GM19240 (cell line): ENCODE results near the gene BBS9.
"Not testable (repeated sequence)": the region's sequence is repeated elsewhere in the genome, so short reads cannot be mapped to it uniquely, and the experiment has no call there.

ENCODE experiments used
- DNase-seq: peaks from one replicate; pipeline ENCODE4 v3.0.0; 2011; ENCODE audit warnings: low spot score; ENCODE audit not compliant: insufficient read length

BBS9 gene

GRCh38 chr7:33425929-33426678 is 296.7 kb downstream of the BBS9 start:
- DNase-seq = no peak

- DNase-seq = no peak
These were observed 299.1 kb downstream of the BBS9 start for GRCh38 chr7:33428415-33428814.

GRCh38 chr7:33431543-33431942 is 302.2 kb downstream of the BBS9 start:
- DNase-seq = no peak

GRCh38 chr7:33432821-33433220 is 303.5 kb downstream of the BBS9 start:
- no peak for DNase-seq

GRCh38 chr7:33433357-33433756 is 304.0 kb downstream of the BBS9 start:
- DNase-seq = no peak

GRCh38 chr7:33444511-33444910 is 315.1 kb downstream of the BBS9 start:
- DNase-seq = no peak

GRCh38 chr7:33446551-33446950 is 317.2 kb downstream of the BBS9 start:
- DNase-seq = no peak

GRCh38 chr7:33448035-33448434 is 318.7 kb downstream of the BBS9 start:
- no peak for DNase-seq

GRCh38 chr7:33449847-33450246 is 320.5 kb downstream of the BBS9 start:
- no peak for DNase-seq

- DNase-seq = no peak
These were observed 323.6 kb downstream of the BBS9 start for GRCh38 chr7:33452805-33453502.

GRCh38 chr7:33457039-33457438 is 327.7 kb downstream of the BBS9 start:
- DNase-seq = no peak

GRCh38 chr7:33458581-33458980 is 329.2 kb downstream of the BBS9 start:
- DNase-seq = no peak

GRCh38 chr7:33459340-33459751 is 330.0 kb downstream of the BBS9 start:
- no peak for DNase-seq

GRCh38 chr7:33463131-33463530 is 333.8 kb downstream of the BBS9 start:
- DNase-seq = no peak

- DNase-seq = no peak
These were observed 336.8 kb downstream of the BBS9 start for GRCh38 chr7:33466203-33466602.

- DNase-seq = no peak
These were observed 342.4 kb downstream of the BBS9 start for GRCh38 chr7:33471636-33472242.

GRCh38 chr7:33472348-33473025 is 343.1 kb downstream of the BBS9 start:
- DNase-seq = no peak

GRCh38 chr7:33477719-33478480 is 348.5 kb downstream of the BBS9 start:
- DNase-seq = no peak

GRCh38 chr7:33484476-33484875 is 355.1 kb downstream of the BBS9 start:
- not testable (repeated sequence) for DNase-seq

GRCh38 chr7:33485747-33486493 is 356.6 kb downstream of the BBS9 start:
- no peak for DNase-seq
